GM19397 (cell line): ENCODE data around the gene CACNA2D4.
"Not testable (repeated sequence)": the region's sequence is repeated elsewhere in the genome, so short reads cannot be mapped to it uniquely, and the experiment has no call there.

Experiments
- ATAC-seq: cut with Tn5 transposase; IDR thresholded peaks from one replicate; pipeline ENCODE4 v1.9.1; 2021; ENCODE audit warnings: mild to moderate bottlenecking, moderate library complexity; ENCODE audit not compliant: unreplicated experiment

CACNA2D4 gene

DNA sequence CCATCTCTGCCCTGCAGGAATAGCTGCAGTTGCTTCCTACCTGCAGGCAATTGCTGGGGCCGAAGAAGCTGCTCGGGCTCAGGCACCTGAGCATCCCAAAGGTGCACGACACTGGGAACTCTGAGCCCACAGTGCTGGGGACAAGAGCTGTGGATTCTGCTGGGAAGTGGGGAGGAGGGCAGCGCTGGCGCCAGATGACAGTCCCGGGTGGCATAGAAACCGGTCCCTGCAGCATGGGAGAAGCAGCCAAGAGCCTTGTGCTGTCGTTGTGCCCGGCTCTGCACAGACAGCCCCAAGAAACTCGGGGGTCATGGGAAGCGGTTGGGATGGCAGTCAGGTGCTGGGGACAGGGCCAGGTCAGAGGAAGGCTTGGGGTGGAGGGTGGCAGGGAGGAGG lies 97.6 kb downstream of the CACNA2D4 start:
- ATAC-seq = no peak

DNA sequence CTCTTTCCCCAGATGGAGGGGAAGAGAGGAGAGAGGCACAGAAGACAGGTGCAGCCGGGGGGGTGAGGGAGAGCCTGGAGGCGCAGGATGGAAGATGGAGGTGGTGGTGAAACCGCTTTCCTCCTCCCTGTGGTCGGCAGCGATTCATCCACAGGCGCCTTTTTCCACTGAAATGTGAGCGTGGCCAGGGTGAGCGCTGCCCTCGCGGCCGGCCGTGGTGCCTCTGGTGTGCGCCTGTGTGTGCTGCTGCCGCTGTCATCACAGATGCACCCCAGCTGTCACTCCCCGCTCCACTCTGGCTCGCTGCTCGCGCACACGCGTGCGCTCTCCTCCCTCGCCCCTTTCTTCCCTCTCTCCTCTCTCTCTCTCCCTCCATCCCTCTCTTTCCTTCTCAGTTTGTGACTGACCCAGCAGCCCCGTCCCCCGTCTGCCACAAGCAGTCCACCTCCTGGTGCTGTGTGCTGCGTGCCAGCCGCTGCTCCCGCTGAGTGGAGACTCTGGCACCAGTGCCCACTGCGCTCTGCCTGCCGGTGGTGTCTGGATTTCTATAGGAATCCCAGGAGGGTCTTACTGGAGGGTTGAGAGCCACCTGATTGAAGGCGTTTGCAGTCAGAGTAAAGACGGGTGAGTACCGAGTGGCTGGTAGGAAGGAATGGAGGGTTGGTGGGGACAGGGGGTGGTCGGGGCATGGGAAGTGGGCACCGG lies 98.1 kb downstream of the CACNA2D4 start, which contains the start of gene LRTM2:
Gene LRTM2 (plus strand): TSS at position 375 of the 705 bp plus-strand sequence. CDS start 7,584 bp downstream, outside the sequence.
- ATAC-seq = no peak

GRCh38 chr12:1819571-1819970 lies 98.9 kb downstream of the CACNA2D4 start:
- ATAC-seq = no peak

- ATAC-seq = no peak
These were observed 99.4 kb downstream of the CACNA2D4 start for GRCh38 chr12:1819050-1819449.

DNA sequence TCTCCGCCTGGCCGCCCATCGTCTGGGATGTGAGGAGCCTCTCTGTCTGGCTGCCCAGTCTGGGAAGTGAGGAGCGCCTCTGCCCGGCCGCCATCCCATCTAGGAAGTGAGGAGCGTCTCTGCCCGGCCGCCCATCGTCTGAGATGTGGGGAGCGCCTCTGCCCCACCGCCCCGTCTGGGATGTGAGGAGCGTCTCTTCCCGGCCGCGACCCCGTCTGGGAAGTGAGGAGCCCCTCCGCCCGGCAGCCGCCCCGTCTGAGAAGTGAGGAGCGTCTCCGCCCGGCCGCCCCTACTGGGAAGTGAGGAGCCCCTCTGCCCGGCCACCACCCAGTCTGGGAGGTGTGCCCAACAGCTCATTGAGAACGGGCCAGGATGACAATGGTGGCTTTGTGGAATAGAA lies 100.5 kb downstream of the CACNA2D4 start:
- not testable (repeated sequence) for ATAC-seq

DNA sequence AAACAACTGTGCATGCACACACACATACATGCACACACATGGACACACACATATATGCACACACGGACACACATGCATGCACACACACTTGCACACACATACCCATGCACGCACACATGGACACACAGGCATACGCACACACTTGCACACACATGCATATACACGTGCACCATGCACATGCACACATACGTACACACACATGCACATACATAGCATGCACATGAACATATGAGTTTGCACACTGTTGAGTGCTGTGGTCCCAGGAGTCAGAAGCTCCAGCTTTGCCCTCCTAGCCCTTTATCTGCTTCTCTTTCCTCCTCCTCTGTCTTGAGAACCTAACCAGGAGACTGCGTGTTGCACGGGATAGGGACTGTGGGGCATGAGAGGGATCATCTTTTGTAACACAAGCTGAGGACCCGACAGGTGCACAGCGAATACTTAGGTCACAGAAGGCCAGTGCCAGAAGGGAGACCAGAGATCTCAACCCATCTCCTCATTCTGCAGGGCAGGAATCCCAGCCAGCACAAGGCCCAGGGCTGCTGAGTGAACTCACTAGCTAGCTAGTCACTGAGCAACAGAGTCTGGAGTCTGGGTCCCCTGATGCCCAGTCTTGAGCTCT lies 101.6 kb downstream of the CACNA2D4 start:
- ATAC-seq = no peak

DNA sequence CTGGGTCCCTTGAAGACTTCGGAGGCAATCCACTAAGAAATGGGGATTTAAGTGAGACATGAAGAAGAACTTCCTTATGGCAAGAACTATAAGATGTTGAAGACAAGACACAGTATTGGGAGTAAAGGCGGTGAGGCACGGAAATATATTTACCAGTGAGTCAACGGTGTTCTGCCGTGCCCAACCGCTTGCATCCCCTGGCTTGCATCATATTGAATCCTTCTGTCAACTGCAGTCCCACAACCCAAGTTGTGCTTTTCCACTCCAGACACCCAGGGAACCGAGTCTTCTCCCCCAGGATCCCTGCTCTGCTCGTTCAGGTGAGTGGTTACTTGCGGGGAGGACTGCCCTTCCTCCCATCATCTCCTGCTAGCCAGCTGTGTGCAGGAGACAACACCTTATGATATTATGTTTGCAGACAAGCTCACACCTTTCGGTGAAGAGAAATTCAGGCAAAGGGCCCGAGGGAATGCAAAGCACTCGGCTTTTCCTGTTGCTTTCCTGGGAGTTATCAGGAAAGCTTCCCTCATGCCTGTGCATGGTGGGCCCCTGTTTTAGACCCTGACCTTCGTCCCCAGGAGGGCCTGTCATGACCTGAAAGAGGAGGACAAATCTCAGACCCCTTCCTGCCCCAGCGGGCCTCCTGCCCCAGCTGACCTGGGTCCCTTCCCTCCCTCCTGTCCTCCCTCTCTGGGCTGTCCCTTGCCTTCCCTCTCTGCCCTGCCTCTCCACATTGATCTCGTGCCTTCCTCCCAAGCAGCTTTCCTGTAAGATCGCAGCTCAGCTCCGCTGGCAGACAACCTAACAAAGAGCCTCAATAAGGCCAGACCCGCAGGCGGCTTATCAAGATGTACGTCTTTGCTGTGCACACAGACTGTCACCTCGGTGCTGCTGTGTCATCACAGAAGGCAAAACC lies 102.4 kb downstream of the CACNA2D4 start:
- ATAC-seq = no peak

DNA sequence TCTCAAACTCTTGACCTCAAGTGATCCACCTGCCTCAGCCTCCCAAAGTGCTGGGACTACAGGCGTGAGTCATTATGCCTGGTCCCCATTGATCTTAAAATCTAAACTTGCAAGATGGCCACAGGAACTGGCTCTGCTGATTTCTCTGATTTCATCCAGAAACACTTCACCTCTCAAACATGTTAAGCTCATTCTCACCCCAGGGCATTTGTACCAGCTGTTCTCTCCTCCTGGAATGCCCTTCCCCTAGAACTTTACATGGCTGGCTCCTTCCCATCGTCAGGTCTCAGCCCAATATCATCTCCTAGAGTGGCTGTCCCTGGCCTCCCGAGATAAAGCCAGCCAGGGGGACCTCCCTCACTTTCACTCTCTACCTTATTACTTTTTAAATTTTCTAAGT lies 103.3 kb downstream of the CACNA2D4 start:
- ATAC-seq = no peak

DNA sequence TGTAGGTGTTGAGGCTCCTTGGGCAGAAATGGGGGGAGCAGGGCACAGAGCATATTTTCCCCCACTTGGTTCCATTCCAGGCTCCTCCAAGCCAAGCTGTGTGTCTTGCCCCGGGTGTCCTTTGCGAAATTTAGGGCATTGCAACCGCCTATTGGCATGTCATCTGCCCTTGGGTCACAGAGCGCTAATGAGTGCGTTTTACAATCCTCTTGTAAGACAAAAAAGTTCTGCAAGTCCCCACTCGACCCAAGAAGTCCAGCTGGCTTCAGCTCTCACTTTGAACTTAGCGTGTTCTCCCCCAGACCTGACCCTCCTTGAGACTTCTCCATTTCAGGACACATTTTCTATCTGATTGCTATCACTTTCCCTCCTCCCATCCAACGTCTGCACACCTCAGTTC lies 104.2 kb downstream of the CACNA2D4 start:
- no peak for ATAC-seq

- no peak for ATAC-seq
These were observed 105.7 kb downstream of the CACNA2D4 start for GRCh38 chr12:1812650-1813302.

- no peak for ATAC-seq
These were observed 106.5 kb downstream of the CACNA2D4 start for GRCh38 chr12:1811948-1812291.

- no peak for ATAC-seq
These were observed 107.0 kb downstream of the CACNA2D4 start for GRCh38 chr12:1811281-1811947.

- ATAC-seq = no peak
These were observed 107.5 kb downstream of the CACNA2D4 start for GRCh38 chr12:1810931-1811280.

- ATAC-seq = no peak
These were observed 108.1 kb downstream of the CACNA2D4 start for GRCh38 chr12:1810201-1810930.

GRCh38 chr12:1809591-1810190 lies 108.8 kb downstream of the CACNA2D4 start:
- ATAC-seq = no peak

- ATAC-seq = no peak
These were observed 109.5 kb downstream of the CACNA2D4 start for GRCh38 chr12:1808798-1809480.

GRCh38 chr12:1808036-1808797 lies 110.2 kb downstream of the CACNA2D4 start:
- ATAC-seq = no peak
